A673 (cell line): ENCODE measurements around the gene OGG1. TPM values are rescaled to one million over a fixed set of nuclear protein-coding genes. Genes with fewer than 3 reads are reported as not detected.

Source experiments
- BruUV-seq: library from RNA; stranded (reverse); fragments of 400-500 nt; replicated peaks from 2 replicates; lab custom pipeline; 2021; lab: Mats Ljungman, UMichigan
- CTCF ChIA-PET: fragments of 300-600 bp; sonication (Branson Sonifier 250); formaldehyde crosslinking; loops from one replicate; lab custom pipeline; 2022; ENCODE audit warnings: antibody characterized with exemption; lab: Charles Lee
- POLR2A ChIA-PET: fragments of 300-600 bp; sonication (Branson Sonifier 250); formaldehyde crosslinking; loops from one replicate; lab custom pipeline; 2022; ENCODE audit warnings: antibody characterized with exemption; ENCODE audit not compliant: low non-redundant PET; lab: Charles Lee
- DNase-seq: peaks from one replicate; pipeline ENCODE4 v3.0.0-alpha.2; 2015; ENCODE audit warnings: low spot score
- H3K27ac ChIP-seq: fragments of 200-600 bp; sonication (generic); 2 replicates; pipeline ENCODE4 v1.5.1; 2016; ENCODE audit warnings: mixed run types, low read depth, mild to moderate bottlenecking, mixed read lengths, antibody characterized with exemption, low read length; ENCODE audit not compliant: poor library complexity, severe bottlenecking
- H3K27me3 ChIP-seq: fragments of 200-600 bp; sonication (generic); replicated peaks from 2 replicates; pipeline ENCODE4 v1.6.1; 2017; ENCODE audit warnings: mixed run types, low read depth, mild to moderate bottlenecking, mixed read lengths, antibody characterized with exemption, low read length; ENCODE audit not compliant: insufficient read depth, poor library complexity
- H3K36me3 ChIP-seq: fragments of 200-600 bp; sonication (generic); 2 replicates; pipeline ENCODE4 v1.6.1; 2016; ENCODE audit warnings: mixed run types, mild to moderate bottlenecking, mixed read lengths, antibody characterized with exemption, low read length; ENCODE audit not compliant: insufficient read depth, poor library complexity, severe bottlenecking
- H3K4me1 ChIP-seq: fragments of 200-600 bp; sonication (generic); 2 replicates; pipeline ENCODE4 v1.6.1; 2017; ENCODE audit warnings: mixed run types, mild to moderate bottlenecking, mixed read lengths, antibody characterized with exemption, low read length; ENCODE audit not compliant: insufficient read depth, poor library complexity, severe bottlenecking
- H3K4me3 ChIP-seq: fragments of 200-600 bp; sonication (generic); 2 replicates; pipeline ENCODE4 v1.5.1; 2016; ENCODE audit warnings: low read depth, mixed run types, mild to moderate bottlenecking, mixed read lengths, low read length; ENCODE audit not compliant: poor library complexity, severe bottlenecking
- H3K9me3 ChIP-seq: fragments of 200-600 bp; sonication (generic); 2 replicates; pipeline ENCODE4 v1.6.1; 2016; ENCODE audit warnings: mixed run types, low read depth, mild to moderate bottlenecking, mixed read lengths, antibody characterized with exemption, low read length; ENCODE audit not compliant: poor library complexity, severe bottlenecking
- CTCF ChIP-seq: fragments of 300-800, 200-600 bp; sonication (generic); conservative IDR thresholded peaks from 2 replicates; pipeline ENCODE4 v1.5.1; 2017; ENCODE audit warnings: low read depth, mild to moderate bottlenecking, antibody characterized with exemption, low read length, moderate library complexity, mixed read lengths
- EZH2 ChIP-seq: fragments of 200-600 bp; sonication (generic); IDR thresholded peaks from 2 replicates; pipeline ENCODE4 v1.6.1; 2017; ENCODE audit warnings: borderline replicate concordance, low read depth, mild to moderate bottlenecking, mixed read lengths, antibody characterized with exemption, low read length; ENCODE audit not compliant: poor library complexity, severe bottlenecking
- intact Hi-C: fragments of 100-400 bp; cut with micrococcal nuclease; formaldehyde crosslinking; loops from one replicate; pipeline ENCODE4 v1.10.0; 2022; ENCODE audit not compliant: unreplicated experiment
- total RNA-seq: library from RNA; stranded (reverse); gene quantifications from 2 replicates; pipeline ENCODE4 v1.2.3, GENCODE V29; 2021

OGG1 gene
- total RNA-seq, 1 experiment from 2014 or later = 60.2 TPM

GRCh38 chr3:9721015-9721699, 28.6 kb upstream of the OGG1 start:
- no peaks in the 10 kb centered on the region for H3K9me3 ChIP-seq
- peaks cover 23% of the 10 kb centered on the region for H3K27me3 ChIP-seq
- POLR2A ChIA-PET = no interaction called here
- H3K36me3 ChIP-seq = no peaks in the 10 kb centered on the region
- DNase-seq = no peak
- intact Hi-C loops = no loop called here
- H3K27ac ChIP-seq = no peak overlapping the region
- no peak for TF ChIP-seq EZH2
- no peak for TF ChIP-seq CTCF
- CTCF ChIA-PET = no interaction called here
- H3K4me1 ChIP-seq = no peaks in the 10 kb centered on the region
- H3K4me3 ChIP-seq = no peak overlapping the region
- no TSS peak for BruUV-seq

- POLR2A ChIA-PET = no interaction called here
- intact Hi-C loops = no loop called here
These were observed 28.1 kb upstream of the OGG1 start for GRCh38 chr3:9721700-9722060.

GRCh38 chr3:9725775-9726515, 23.8 kb upstream of the OGG1 start:
- ChIA-PET POLR2A (no interaction called here), CTCF (no interaction called here)
- DNase-seq = no peak
- BruUV-seq = no TSS peak
- intact Hi-C loops = no loop called here
- Histone ChIP-seq H3K4me1 (no peaks in the 10 kb centered on the region), H3K4me3 (no peak overlapping the region), H3K36me3 (no peaks in the 10 kb centered on the region), H3K27me3 (peaks cover 1% of the 10 kb centered on the region), H3K9me3 (no peaks in the 10 kb centered on the region), H3K27ac (no peak overlapping the region)
- TF ChIP-seq CTCF (no peak), EZH2 (no peak)

More at GRCh38 chr3:9721700-9722060, 28.1 kb upstream of the OGG1 start:
- BruUV-seq = no TSS peak
- TF ChIP-seq CTCF (no peak), EZH2 (no peak)
- Histone ChIP-seq H3K4me3 (no peak overlapping the region), H3K27ac (no peak overlapping the region), H3K27me3 (peaks cover 21% of the 10 kb centered on the region), H3K4me1 (no peaks in the 10 kb centered on the region), H3K36me3 (no peaks in the 10 kb centered on the region), H3K9me3 (no peaks in the 10 kb centered on the region)
- CTCF ChIA-PET = no interaction called here
- no peak for DNase-seq
